ENCODE measurements around the gene ZNF23.

DNA sequence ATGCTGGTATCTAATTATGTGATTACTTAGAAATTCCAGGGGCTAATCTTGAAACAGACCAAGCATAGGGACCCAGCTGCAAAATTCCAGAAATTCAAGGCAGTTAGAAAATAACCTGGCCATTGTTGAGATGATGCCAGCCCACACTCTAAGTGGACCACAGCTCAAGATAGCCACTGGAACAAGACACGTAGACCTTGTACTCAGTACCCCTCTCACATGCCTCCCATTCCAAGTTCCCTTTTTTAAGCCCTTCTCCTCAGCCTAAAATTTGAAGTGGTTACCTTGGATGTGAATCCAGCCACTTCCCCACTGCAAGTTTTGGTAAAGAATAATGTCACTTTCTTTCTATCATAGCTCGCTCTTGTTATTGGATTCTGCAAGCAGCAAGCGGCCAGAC lies 31.2 kb upstream of the ZNF23 start:
- TF ChIP-seq, protein P1, sequence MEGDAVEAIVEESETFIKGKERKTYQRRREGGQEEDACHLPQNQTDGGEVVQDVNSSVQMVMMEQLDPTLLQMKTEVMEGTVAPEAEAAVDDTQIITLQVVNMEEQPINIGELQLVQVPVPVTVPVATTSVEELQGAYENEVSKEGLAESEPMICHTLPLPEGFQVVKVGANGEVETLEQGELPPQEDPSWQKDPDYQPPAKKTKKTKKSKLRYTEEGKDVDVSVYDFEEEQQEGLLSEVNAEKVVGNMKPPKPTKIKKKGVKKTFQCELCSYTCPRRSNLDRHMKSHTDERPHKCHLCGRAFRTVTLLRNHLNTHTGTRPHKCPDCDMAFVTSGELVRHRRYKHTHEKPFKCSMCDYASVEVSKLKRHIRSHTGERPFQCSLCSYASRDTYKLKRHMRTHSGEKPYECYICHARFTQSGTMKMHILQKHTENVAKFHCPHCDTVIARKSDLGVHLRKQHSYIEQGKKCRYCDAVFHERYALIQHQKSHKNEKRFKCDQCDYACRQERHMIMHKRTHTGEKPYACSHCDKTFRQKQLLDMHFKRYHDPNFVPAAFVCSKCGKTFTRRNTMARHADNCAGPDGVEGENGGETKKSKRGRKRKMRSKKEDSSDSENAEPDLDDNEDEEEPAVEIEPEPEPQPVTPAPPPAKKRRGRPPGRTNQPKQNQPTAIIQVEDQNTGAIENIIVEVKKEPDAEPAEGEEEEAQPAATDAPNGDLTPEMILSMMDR (IDR thresholded peaks at IDR 0.05; ENCODE audit: low read depth, low read length, missing input control), result no peak
- TF ChIP-seq SP1 (IDR thresholded peaks at IDR 0.05) (no peak), TAF1 (conservative IDR thresholded peaks at IDR 0.05) (no peak)
